ENCODE measurements around the gene KATNB1. TPM values are rescaled to one million over a fixed set of nuclear protein-coding genes. Genes with fewer than 3 reads are reported as not detected.
"Not testable (repeated sequence)": the region's sequence is repeated elsewhere in the genome, so short reads cannot be mapped to it uniquely, and the experiment has no call there.

Gene KATNB1
- polyA plus RNA-seq, 3 donors = 19.9 to 20.1 (median 20.1) TPM

DNA sequence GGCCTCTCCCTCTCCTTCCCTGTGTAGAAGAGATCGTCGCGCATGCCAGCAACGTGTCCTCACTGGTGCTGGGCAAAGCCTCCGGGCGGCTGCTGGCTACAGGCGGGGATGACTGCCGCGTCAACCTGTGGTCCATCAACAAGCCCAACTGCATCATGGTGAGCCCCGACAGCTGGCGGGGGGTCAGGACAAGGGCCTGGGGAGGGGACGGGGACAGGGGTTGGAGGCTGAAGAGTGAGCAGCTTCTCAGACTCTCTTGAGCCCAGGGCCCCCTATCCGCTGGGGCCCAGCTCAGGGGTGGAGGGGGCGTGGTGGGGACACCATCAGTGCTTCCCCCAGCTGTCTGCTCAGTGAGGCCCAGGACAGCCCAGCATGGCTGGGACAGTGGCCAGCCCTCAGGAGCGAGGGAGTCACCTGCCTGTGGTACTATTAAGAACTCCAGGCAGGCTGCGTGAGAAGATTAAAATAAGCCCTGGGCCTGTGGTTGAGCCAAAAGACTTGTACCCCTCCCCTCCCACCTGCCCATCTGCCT, 6.2 kb downstream of the KATNB1 start:
- DNase-seq (ENCODE audit: low read depth in 3 of 3, low spot score in 2 of 3) = no peak

DNA sequence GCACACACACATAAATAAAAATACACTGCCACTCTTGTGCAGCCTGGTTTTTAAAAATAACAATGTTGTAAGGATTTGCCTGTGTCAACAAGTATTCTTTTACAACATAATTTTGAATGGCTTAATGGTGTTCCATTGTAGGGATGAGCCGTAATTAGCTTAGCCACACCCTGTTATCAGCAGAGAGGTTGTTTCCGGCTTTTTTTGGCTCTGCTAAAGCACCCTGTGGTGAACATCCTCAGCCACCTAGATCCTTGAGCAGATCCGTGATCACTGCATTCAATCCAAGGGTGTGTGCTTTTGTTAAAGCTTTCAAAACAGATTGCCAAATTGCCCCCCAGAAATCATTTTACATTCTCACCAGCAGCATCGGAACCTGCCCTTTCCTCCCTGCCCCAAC, 7.0 kb downstream of the KATNB1 start:
- DNase-seq (ENCODE audit: low read depth in 3 of 3, low spot score in 2 of 3) = no peak

DNA sequence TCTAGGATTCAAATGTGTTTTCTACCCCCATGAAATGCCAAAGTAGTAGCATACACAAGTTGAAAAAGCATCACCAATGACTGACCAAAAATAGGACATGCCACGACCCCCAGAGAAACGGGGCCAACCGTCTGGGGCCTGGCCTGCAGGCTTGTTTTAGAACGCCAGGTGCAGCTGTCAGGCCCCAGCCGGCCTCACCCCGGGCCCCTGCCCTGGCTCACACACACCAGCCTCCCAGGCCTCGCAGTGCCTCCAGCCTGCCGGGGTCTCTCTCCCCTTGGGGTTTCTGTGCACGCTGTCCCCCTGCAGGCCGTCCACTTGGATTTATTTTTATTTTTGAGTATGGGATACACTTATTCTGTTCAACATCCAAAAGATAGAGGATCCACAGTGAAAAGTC, 7.9 kb downstream of the KATNB1 start:
- DNase-seq (ENCODE audit: low read depth in 3 of 3, low spot score in 2 of 3) = no peak

DNA sequence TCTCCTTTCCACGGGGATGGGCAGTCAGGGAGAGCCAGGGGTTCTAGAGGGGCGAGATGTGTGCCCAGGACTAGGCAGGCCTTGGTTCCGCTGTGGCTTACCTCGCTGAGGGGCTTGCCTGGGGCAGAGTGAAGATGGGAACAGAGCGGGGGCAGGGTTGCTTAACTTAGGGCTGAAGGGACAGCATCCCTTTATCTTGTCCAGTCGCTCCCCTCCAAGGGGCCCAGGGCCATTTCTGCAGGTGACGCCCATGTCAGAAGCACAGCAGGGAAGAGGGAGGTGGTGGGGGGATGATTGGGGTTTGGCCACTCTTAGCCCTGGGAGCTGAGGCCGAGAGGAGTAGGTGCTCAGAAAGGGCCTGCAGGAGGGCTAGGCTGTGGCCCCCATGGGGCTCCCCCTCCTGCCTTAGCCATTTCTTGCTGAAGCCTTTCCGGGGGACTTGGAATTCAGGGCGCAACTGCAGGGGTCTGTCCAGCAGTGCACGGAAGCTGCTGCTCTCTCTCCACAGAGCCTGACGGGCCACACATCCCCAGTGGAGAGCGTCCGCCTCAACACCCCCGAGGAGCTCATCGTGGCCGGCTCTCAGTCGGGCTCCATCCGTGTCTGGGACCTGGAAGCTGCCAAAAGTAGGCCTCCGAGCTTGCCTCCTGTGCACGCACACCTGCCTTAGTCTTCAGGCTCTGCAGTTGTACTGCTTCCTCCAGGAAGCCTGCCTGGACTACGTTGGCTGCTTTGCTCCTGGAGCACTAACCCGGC, 8.5 kb downstream of the KATNB1 start:
- DNase-seq (ENCODE audit: low read depth in 3 of 3, low spot score in 2 of 3) = no peak

DNA sequence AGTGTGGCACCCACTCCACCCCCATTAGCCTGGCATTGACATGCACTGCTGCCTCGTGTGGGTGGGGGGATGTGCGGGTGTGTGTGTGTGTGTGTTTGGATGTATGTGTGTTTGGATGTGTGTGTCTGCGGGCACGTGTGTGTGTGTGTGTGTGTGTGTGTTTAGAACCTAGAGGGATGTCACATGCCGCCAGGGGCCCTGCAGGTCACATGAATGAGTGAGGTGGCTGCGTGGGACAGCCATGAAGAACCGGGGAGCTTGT, 9.0 kb downstream of the KATNB1 start:
- no peak for DNase-seq (ENCODE audit: low read depth in 3 of 3, low spot score in 2 of 3)

DNA sequence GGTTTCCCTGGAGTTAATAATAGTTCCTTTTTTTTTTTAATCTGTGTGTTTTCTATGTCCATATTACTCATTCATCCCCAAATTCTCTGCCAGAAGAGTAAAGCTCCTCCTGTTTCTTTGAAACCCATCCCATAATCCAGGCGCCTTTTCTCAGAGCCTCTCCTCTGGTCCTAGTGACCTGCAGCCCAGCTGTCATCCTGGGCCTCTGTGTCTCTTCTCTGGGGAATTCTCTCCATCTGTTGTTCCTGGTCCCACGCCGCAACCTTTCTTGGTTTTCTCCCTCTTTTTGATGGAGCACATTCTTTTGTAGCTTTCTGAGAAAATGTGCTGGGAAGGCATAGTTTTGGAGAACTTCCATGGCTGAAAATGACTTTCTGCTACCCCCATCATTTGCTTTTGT, 10.2 kb downstream of the KATNB1 start:
- DNase-seq (ENCODE audit: low read depth in 3 of 3, low spot score in 2 of 3) = no peak

DNA sequence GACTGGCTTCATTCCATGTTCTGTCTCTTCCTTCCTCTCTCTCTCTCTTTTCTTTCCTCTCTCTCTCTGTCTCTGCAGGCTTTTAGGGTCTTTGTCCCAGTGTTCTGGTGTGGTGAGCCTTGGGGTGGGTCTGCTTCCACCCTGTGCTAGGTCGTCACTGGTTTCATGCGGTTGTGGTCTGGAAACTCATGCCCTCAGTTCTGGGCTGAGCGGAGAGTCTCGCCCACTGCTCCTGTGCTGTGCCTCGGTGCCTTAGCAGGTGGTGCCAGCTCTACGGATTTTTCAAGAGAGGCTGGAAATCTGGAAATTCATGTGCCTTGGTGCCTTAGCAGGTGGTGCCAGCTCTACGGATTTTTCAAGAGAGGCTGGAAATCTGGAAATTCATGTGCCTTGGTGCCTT, 10.7 kb downstream of the KATNB1 start:
- not testable (repeated sequence) for DNase-seq (ENCODE audit: low read depth in 3 of 3, low spot score in 2 of 3)

DNA sequence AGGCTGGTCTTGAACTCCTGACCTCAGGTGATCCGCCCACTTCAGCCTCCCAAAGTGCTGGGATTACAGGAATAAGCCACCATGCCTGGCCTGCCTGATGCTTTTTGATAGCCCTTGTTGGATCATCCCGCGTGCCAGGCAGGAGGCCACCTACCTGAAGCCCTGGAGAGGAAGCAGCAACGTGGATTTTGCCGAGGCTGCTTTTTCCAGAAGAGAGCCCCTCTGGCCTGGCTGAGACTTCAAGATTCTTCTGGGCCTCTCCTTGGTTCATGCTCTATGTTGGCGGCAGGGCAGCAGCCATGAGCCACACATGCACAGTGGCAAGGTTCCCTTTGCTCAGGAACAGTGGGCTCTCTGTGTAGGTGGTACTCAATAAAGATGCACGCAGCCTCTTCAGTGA, 11.5 kb downstream of the KATNB1 start:
- no peak for DNase-seq (ENCODE audit: low read depth in 3 of 3, low spot score in 2 of 3)

DNA sequence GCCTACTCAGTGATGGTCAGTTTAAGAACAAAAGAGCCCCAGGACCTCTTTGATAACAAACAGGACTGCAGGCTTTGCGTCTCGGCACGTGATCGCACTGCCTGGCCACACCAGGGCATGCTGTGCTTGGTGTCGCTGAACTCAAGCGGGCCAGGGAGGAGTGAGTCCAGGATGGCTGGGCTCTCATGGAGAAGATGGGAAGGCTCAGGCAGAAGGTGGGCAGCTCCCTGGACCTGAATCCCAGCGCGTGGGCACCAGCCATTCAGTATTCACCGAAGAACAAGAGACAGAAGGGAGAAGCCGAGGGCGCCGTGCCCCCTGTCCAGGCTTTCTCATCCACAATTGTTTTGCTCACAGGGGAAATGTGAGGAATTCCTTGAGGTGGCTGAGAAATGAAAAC, 11.9 kb downstream of the KATNB1 start:
- no peak for DNase-seq (ENCODE audit: low read depth in 3 of 3, low spot score in 2 of 3)

DNA sequence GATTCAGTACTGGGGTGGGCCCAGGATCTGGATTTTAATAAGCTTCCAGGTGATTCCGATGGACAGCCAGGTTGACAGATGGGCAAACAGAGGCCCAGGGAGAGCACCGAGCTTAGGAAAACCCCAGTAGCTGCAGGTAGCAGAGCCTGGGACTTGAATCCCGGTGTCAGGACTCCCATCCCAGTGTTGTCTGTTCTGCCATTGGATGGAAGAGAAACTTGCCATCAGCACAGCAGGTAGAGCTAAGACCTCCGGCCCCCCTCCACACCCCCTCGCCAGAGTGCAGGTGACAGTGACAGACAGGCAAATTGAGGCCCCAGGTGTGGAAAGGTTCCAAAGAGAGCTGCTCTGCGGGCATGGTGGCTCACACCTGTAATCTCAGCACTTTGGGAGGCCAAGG, 12.4 kb downstream of the KATNB1 start:
- DNase-seq (ENCODE audit: low read depth in 3 of 3, low spot score in 2 of 3) = no peak

DNA sequence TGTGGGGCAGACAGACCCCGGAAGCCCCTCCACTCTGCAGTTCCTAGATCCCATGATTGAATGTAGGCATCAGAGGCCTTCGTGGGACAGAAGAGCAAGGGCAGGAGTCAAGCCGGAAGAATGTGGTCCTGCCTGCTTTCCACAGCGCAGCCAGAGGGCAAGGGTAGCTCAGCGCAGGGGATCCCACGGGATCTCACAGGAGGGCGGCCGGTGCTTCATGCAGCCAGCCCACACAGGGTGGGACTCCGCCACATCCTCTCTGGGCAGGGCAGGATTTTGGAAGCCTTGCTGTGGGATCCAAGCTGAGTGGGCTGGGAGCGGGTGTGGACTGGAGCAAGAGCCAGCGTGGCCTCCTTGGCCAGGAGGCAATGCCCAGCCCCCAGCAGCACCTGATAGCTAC, 13.0 kb downstream of the KATNB1 start:
- no peak for DNase-seq (ENCODE audit: low read depth in 3 of 3, low spot score in 2 of 3)

DNA sequence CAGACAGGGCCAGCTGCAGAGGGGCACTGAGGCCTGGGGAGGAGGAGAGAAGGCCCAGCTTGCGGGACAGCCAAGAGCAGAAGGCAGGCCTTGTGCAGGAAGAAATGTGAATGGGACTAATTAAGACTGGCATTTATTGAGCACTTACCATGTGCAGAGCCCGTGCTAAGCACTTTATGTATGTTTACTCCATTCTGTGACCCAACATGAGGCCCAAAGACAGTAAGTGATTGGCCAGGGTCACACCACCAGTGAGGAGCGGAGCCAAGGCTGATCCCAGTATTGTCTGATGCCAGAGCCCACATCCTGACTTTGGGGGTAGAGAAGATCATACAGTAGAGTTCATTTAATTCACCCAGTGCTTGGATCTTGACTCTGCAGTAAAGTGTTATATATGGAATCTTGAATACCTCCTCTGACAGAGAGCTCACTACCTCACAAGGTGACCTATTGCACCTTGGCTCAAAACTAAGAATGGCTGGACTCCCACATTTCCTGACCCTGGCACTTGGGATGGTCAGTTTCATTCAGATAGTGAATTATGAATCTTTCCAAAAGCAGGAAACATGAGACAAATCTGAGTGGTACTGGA, 13.6 kb downstream of the KATNB1 start:
- DNase-seq (ENCODE audit: low read depth in 3 of 3, low spot score in 2 of 3) = no peak

DNA sequence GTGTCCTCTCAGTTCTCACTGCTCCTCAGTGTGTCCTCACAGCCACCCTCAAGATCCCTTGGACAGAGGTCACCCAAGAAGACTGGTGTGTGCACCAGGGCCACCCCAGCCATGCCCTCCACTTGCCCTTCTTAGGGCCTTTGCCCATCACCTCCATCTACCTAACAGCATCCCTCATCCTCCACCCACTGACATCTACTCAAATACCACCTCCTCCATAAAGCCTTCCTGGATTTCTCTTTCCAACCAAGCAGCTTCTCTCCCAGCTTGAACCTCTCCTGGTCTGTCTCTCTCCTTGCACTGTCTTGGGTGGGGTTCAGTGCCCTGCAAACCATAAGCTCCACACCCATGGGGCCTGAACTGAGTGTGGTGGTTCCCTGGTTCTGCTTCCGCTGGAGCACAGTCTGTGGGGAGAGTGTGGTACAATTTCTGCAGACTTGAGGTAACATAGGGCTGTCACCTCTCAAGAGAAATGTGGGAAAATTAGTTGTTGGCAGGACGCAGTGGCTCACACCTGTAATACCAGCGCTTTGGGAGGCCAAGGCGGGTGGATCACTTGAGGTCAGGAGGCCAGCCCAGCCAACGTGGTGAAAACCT, 14.4 kb downstream of the KATNB1 start:
- no peak for DNase-seq (ENCODE audit: low read depth in 3 of 3, low spot score in 2 of 3)

DNA sequence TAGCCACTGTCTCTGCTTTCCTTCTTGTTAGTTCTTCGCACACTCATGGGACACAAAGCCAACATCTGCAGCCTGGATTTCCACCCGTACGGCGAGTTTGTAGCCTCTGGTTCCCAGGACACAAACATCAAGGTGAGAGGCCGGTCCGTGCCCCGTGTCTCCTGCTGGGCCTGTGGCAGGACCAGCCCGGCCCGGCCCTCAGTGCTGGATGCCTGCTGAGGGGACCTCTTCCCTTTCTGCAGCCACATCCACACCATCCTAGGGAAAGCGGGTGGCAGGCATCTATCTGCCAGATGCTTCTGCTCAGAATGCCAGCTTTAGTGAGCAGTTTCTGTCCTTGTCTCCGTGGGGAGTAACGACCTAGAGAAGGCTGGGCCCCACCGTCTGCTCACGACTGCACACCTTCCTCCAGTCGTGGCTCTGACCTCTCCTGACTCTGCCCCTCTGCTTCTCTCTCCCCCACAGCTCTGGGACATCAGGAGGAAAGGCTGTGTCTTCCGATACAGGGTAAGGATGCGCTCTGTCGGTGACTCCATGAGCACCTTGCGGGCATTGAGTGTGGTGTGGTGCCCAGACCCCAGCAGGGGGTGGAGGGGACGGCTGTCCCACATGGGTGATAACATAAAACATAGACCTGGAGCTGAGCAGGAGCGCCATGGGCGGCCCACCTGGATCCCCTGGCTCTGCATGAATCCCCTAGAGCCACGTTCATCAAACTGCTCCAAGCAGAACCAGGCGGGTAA, 15.4 kb downstream of the KATNB1 start:
- DNase-seq (ENCODE audit: low read depth in 3 of 3, low spot score in 2 of 3) = no peak

DNA sequence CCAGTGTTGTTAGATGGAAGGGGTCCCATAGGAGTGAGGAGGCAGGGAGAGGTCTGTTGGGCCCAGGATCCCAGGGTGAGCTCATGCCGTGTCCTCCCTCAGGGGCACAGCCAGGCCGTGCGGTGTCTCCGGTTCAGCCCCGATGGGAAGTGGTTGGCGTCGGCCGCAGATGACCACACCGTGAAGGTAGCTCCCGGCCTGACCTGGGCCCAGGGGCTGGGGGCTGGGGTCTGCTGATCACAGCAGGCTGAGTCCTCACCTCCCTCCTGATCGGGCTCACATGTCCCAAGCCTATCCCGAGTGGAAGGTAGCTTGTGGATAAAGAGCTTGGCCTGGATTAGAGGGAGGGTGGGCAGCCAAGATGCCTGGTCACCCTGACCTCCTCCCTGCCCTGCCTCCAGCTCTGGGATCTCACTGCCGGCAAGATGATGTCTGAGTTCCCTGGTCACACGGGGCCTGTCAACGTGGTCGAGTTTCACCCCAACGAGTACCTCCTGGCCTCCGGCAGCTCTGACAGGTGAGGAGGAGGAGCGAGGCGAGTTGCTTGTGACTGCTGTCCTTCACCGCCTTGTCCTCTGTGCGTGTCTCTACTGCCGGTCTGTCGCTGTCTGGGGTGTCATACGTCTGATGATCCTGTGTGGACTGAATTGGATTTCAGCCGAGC, 16.1 kb downstream of the KATNB1 start:
- DNase-seq (ENCODE audit: low read depth in 3 of 3, low spot score in 2 of 3) = no peak

DNA sequence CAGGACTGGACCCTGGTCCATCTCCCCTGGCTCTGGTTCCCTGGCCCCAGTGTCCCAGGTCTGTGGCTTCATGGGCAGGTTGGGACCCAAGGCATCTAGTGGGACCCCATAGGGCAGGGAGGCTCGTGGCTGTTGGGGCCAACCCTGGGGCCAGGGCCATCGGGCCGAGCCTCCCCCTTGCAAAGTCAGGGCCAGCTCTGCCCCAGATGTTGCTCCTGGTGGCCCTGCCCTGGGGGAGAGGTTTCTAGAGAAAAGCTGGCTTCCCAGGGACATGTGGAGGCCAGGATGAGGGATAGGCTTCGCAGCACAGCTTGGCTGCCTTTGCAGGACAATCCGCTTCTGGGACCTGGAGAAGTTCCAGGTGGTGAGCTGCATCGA, 16.6 kb downstream of the KATNB1 start:
- no peak for DNase-seq (ENCODE audit: low read depth in 3 of 3, low spot score in 2 of 3)

DNA sequence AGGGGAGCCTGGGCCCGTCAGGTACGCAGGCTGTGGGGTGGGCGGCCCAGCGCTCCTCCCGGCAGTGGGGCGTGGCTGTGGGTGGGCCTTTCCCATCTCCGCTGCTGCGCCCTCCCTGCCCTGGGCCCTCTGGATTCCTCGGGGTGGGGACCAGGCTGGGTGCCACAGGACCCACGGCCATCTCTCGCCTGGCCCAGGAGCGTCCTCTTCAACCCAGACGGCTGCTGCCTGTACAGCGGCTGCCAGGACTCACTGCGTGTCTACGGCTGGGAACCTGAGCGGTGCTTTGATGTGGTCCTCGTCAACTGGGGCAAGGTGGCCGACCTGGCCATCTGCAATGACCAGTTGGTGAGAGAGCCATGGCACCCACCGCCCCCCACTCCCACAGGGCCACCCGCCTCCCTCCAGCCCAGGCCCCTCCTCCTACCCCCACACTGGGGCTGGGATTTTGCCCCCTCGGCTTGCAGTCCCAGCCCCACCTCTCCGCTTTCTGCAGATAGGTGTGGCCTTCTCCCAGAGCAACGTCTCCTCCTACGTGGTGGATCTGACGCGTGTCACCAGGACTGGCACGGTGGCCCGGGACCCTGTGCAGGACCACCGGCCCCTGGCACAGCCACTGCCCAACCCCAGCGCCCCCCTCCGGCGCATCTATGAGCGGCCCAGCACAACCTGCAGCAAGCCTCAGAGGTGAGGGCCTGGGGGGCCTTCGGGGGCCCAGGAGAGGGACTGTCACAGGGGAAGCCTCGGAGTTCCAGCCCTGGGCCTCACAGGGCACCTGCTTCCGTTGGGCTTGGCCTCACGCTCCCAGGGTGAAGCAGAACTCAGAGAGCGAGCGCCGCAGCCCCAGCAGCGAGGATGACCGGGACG, 17.2 kb downstream of the KATNB1 start:
- no peak for DNase-seq (ENCODE audit: low read depth in 3 of 3, low spot score in 2 of 3)

DNA sequence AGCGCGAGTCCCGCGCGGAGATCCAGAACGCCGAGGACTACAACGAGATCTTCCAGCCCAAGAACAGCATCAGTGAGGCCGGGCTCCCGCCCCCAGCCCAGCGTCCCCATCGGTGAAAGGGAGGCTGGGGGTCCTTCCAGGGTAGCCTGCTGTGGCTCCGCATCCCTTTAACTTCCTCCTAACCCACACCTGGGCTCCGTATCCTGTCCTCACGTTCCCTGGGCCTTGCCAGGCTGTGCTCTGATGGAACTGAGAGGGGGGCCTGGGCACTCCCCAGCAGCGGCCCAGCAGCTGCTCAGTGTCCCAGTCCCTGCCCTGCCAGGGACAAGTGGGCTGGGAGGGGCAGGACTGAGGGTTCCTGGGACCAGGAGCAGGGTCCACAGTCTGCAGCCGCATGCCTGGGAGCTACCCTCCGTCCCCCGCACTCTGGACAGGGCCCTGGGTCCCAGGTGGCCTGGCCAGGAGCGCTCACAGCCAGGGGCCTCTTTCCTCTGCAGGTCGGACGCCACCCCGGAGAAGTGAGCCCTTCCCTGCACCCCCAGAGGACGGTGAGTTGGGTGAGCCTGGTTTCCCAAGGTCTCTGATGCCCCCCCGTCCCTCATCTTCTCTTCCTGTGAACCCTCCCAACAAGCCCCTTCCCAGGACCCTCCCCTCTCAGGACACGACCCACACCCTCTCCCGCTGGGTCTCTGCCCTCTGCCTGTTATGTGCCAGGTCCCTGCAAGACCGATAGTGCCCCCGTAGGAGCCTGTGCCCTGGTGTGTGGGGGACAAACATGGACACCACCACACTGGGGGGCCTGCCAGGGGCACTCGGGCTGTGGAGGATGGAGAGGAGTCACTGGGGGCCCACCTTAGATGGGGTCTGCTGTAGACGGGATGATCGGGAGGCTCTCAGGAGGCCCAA, 18.1 kb downstream of the KATNB1 start:
- no peak for DNase-seq (ENCODE audit: low read depth in 3 of 3, low spot score in 2 of 3)

All from right renal cortex interstitium (tissue), 3 donors.